Stimulated activated CD8-positive, alpha-beta memory T cell treated with anti-CD3 and anti-CD28 coated beads, Interleukin-7, amount 100 ng/mL, for 24 hours (primary cell): ENCODE data around the gene OCRL.

ENCODE experiments used
- DNase-seq: peaks from one replicate; pipeline ENCODE4 v3.0.0-alpha.2; 2020; ENCODE audit warnings: low read depth

OCRL gene

DNA sequence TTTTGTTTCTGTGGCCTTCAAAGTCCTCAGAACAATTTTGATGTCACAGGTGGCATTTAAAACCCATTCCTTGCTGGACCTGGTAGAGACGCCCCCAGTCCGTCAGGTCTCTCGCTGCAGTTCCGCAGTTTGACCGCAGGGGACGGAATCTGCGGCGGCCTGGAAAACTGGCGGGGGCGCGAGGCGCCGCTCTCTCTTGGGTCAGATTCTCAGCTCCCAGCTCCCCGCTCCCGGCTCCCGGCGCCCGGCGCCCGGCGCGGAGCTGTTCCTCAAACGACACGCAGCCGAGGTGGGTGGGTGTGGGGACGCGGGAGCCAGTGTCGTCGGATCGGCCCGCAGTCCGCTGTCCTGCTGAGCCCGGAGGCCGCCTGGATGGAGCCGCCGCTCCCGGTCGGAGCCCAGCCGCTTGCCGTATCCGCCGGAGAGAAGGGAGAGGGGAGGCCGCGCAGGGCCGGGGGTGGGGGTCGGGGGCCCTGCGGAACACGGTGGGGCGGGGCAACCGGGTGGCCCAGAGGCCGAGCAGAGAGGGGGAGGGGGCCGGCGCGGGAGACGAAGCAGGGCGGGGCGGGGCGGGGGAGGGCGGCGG, at the start of gene OCRL:
Gene OCRL (plus strand): TSS at position 192 of the 586 bp plus-strand sequence. CDS start 181 bp downstream, at position 373.
- no peak for DNase-seq

DNA sequence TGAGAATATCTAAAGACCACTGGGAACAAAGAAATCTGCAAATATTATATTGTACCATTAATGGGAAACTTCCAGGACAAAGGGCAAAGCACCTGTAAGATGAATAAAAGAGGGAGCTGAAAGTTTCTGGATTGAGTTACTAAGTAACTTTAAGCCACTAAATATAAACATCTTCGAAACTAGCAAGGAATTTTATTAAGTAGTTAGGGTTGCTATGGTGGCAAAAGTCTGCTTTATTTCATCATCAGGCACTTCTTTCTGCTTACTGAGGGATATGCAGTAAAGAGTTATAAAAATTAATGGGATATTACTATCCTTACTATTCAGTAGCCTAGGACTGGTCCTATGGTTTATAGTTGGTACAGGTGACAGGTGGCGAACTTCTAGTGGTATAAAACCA, 49.7 kb upstream of the OCRL start:
- no peak for DNase-seq

- DNase-seq: no peak
Observed at GRCh38 chrX:129493643-129494042, 46.4 kb upstream of the OCRL start.

DNA sequence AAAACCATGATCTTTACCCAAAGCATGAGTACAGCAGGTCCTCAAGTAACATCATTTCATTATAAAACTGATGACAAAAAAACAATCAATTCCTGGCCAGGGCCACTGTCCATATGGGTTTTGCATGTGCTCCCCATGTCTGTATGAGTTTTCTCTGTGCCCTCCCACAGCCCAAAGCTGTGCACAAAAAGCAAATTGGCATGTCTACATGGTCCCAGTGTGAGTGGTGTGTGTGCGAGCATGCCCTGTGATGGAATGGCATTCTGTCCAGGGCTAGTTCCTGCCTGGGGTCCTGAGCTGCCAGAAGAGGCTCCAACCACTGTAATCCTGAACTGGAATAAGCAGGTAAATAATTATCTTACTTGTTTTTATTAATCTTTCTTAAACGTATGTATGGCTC, 45.2 kb upstream of the OCRL start:
- DNase-seq: no peak

- no peak for DNase-seq
Observed at GRCh38 chrX:129495900-129496299, 44.2 kb upstream of the OCRL start.

DNA sequence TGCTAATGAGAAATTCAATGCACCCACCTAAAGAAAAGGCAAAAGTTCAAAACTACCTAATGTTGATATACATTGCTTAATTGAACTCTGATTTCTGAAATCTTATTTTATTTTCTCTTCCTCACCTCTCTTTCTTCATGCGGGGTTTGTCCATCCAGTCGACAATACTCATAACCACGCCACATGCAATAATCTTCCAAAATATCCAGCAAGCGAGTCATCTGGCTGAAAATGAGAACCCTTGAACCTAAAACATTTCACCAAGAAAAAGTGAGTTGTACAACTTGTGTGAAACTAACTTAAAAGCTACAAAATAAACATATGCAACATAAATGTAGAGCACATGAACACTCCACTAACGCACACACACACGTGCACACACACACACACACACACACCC, 43.4 kb upstream of the OCRL start:
- DNase-seq: no peak

- no peak for DNase-seq
Observed at GRCh38 chrX:129497146-129497843, 42.8 kb upstream of the OCRL start.

GRCh38 chrX:129510331-129510730, 29.7 kb upstream of the OCRL start:
- DNase-seq: no peak

DNA sequence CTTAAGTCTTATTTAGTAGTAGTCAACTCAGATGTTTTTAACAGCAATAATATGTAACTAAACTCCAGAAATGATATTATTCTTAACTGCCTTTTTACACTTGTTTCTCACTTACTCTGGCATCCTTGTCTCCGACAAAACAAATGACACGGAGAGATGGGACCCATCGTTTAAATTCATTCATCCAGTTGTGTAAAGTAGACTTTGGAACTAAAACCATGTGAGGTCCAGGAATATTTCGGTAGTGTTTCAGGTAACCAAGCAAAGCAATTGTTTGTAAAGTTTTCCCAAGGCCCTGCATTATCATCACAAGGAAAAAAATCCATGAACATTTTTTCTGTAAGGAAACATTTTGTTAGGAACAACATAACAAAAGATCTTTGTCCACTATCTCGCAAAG, 28.4 kb upstream of the OCRL start:
- DNase-seq: no peak

- no peak for DNase-seq
Observed at GRCh38 chrX:129512409-129512808, 27.6 kb upstream of the OCRL start.

DNA sequence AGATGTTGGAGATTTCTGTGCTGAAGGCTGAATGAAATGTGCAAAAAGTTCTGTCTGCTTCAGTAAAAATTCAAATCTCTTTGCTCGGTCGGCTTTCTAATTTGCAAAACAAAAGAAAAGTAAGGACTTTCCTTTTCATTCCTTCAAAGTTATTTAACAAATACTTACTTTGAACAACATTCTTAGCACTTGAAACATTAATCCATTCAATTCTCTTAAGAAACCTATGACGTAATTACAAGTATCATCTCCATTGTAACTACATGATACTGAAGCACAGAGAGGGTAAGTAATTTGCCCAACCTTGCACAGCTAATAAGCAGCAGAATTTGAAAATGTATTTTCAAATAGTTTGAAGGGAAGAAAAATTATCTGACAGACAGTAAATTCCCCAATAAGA, 23.7 kb upstream of the OCRL start:
- no peak for DNase-seq

DNA sequence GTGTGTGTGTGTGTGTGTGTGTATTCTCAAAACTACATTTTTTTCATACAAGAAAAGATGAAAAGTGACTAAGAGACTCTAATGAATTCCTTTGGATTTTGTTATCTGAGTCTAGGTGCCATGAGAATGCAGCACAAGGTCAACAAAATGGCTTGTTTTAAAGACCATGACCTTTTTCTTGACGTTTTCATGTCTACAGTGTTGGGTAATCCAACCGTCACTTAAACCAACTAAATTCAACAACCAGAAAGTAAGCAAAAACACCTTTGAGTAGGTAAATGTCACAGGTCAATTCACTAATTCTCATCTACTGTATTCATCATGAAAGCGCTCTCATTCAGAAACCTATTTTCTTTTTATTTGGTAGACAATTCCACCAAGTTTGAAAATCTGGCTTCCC, 19.9 kb upstream of the OCRL start:
- no peak for DNase-seq

DNA sequence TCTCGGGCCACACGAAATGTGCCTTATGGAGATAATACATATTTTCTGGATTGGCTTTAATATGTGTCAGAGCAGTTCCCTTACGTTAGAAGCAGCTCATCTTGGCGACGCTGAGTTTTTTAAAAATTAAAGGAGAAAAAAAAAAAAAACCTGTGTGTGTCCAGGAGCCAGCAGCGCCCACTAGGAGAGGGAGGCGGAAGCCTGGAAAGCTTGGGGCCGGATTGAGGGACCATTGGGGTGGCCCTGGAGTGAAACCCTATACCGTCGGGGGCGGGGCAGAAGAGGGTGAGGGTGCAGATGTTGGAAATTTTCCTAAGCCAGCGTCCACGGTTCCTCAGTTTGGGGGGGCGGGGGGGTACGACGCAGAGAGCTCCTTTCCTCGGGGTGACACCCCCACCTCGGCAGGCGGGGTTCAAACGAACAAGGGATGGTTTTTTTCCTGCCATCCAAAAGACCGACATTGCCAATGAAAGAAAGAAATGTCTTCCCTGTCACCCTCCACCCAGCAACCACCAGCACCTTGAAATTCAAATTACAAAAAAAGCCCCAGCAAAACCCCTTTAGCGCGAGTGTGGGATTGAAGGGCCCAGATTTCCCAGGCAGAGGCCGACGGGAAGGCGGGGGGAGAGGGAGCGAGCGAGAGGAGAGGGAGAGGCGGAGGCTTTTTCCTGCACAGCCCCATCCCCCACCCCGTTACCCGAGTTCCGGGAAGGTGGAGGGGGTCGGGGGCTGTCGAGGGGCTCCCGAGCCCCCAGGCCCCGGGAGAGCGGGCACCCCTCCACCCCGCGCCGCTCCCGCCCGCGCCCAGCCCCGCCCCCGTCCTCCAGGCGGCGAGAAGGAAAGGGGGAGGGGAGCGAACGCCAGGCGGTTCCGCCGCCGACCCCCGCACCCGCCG, 17.6 kb upstream of the OCRL start:
- DNase-seq: no peak

- no peak for DNase-seq
Observed at GRCh38 chrX:129523079-129523911, 16.8 kb upstream of the OCRL start, which contains the start of gene SMARCA1. Gene SMARCA1, minus strand, starts transcription at chrX:129523490. Its CDS starts 120 bp downstream, at chrX:129523370.

GRCh38 chrX:129524250-129524850, 15.7 kb upstream of the OCRL start:
- DNase-seq: no peak

- no peak for DNase-seq
Observed at GRCh38 chrX:129525162-129525561, 14.9 kb upstream of the OCRL start.

DNA sequence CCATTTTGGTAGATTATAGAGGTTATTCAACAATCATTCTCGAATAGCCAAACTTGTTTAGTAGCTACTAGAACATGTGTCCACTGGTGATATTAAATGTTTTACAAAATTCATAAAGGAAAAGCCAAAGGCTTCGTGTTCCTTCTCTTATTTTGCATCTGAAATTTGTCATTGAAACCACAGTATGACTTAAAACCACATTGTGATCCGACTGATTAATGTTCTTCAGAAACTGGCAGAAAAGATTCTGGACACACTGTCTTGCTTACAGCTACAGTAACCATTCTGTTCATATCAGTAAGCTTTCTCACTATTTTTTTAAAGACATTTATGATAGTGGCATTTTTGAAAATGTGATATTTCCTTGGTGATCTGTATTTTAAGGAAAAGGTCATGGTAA, 14.2 kb upstream of the OCRL start:
- no peak for DNase-seq

DNA sequence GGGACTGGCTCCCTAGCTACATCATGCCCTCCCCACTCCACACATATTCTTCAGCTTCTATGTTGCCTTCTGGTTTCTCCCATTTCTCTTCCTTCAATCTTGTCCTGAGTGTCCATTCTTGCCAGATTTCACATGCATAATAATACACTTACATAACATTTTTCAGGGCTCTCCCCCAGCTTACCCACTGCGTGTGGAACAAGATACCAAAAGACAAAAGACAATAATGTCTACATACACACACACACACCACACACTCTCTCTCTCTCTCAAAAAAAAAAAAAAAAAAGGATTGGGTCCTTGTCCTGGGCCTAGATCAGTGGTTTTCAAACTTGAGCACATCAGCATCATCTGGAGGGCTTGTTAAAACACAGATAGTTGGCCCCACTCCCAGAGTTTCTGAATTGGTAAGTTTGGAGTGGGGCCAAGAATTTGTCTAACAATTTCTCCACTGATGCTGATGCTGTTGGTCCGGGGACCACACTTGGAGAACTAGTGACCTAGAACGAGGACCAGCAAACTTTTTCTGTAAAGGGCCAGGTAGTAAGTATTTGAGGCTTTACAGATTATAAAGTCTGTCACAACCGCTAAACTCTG, 10.3 kb upstream of the OCRL start:
- DNase-seq: no peak

- no peak for DNase-seq
Observed at GRCh38 chrX:129530410-129530809, 9.6 kb upstream of the OCRL start.

- no peak for DNase-seq
Observed at GRCh38 chrX:129531132-129531531, 8.9 kb upstream of the OCRL start.
